Panc1 (cell line): ENCODE measurements around the gene DEDD. TPM values are rescaled to one million over a fixed set of nuclear protein-coding genes. Genes with fewer than 3 reads are reported as not detected.

ENCODE experiments used
- ATAC-seq: fragments of 200-7000 bp; cut with Tn5 transposase; 2 replicates; pipeline ENCODE4 v1.9.1; 2020; ENCODE audit warnings: mild to moderate bottlenecking, moderate library complexity
- BruUV-seq: library from RNA; stranded (reverse); fragments of 400-500 nt; replicated peaks from 2 replicates; lab custom pipeline; 2021; lab: Mats Ljungman, UMichigan
- CTCF ChIA-PET: fragments of 300-600 bp; sonication (Branson Sonifier 250); formaldehyde crosslinking; loops from one replicate; lab custom pipeline; 2022; ENCODE audit warnings: antibody characterized with exemption; lab: Charles Lee
- POLR2A ChIA-PET: fragments of 300-600 bp; sonication (Branson Sonifier 250); formaldehyde crosslinking; loops from one replicate; lab custom pipeline; 2022; ENCODE audit warnings: antibody characterized with exemption; lab: Charles Lee
- DNase-seq: peaks from one replicate; pipeline ENCODE4 v3.0.0-alpha.2; 2010; ENCODE audit warnings: low read depth, low spot score
- H3K27ac ChIP-seq: 2 replicates; pipeline ENCODE4 v1.5.1; 2011; ENCODE audit warnings: mild to moderate bottlenecking, low read length, inconsistent platforms
- H3K27me3 ChIP-seq: fragments of 200-500 bp; sonication (Bioruptor generic); 2 replicates; pipeline ENCODE4 v1.6.0; 2014; ENCODE audit warnings: low read length, inconsistent platforms; ENCODE audit not compliant: control insufficient read depth, insufficient read depth
- H3K36me3 ChIP-seq: fragments of 200-500 bp; sonication (Bioruptor generic); 2 replicates; pipeline ENCODE4 v1.5.1; 2014; ENCODE audit warnings: inconsistent platforms, mild to moderate bottlenecking, low read length, moderate library complexity; ENCODE audit not compliant: control insufficient read depth, insufficient read depth
- H3K4me1 ChIP-seq: 2 replicates; pipeline ENCODE4 v1.5.1; 2011; ENCODE audit warnings: inconsistent platforms, mild to moderate bottlenecking, low read length, moderate library complexity; ENCODE audit not compliant: control insufficient read depth, insufficient read depth
- H3K4me3 ChIP-seq, 2 experiments: 2 replicates each; pipeline ENCODE4 v1.5.1; 2011 to 2012; ENCODE audit warnings: low read depth in 2 of 2, low read length in 2 of 2, mild to moderate bottlenecking in 2 of 2, inconsistent platforms in 1 of 2, moderate library complexity in 1 of 2
- H3K9me3 ChIP-seq: fragments of 200-500 bp; sonication (Bioruptor generic); 2 replicates; pipeline ENCODE4 v1.5.1; 2014; ENCODE audit warnings: low read depth, mild to moderate bottlenecking, inconsistent platforms, low read length, moderate library complexity; ENCODE audit not compliant: control insufficient read depth, insufficient read depth
- POLR2AphosphoS5 ChIP-seq: IDR thresholded peaks from 2 replicates; pipeline ENCODE4 v1.6.1; 2012; ENCODE audit warnings: mild to moderate bottlenecking, low read depth, low read length, moderate library complexity
- SIN3A ChIP-seq: IDR thresholded peaks from 2 replicates; pipeline ENCODE4 v1.6.1; 2012; ENCODE audit warnings: low read depth, mild to moderate bottlenecking, low read length, moderate library complexity, borderline replicate concordance; ENCODE audit not compliant: insufficient read depth
- TCF7L2 ChIP-seq: IDR thresholded peaks from 2 replicates; pipeline ENCODE4 v1.6.1; 2011; ENCODE audit warnings: mild to moderate bottlenecking, low read depth, low read length, inconsistent platforms
- in situ Hi-C: cut with HindIII; loops from 2 replicates; pipeline ENCODE4 v1.10.0; 2016; ENCODE audit warnings: low sequenced_read_pairs, low pct_unique_long_range_greater_than_20kb
- intact Hi-C: fragments of 100-400 bp; cut with micrococcal nuclease; formaldehyde crosslinking; loops from one replicate; pipeline ENCODE4 v1.10.0; 2022; ENCODE audit not compliant: unreplicated experiment
- total RNA-seq: library from RNA; stranded (reverse); gene quantifications from one replicate; pipeline ENCODE4 v1.2.1, GENCODE V29; 2021; ENCODE audit not compliant: unreplicated experiment
- TF ChIP-seq, protein P1 (sequence below): fragments of 450-650 bp; IDR thresholded peaks from 2 replicates; pipeline ENCODE4 v1.5.1; 2017; ENCODE audit warnings: mild to moderate bottlenecking
- TF ChIP-seq, protein P2 (sequence below), 2 experiments: IDR thresholded peaks; 2 replicates each; pipeline ENCODE4 v1.6.1; 2011 to 2012; ENCODE audit warnings: low read depth in 2 of 2, control low read depth in 1 of 2, low read length in 1 of 2, mild to moderate bottlenecking in 1 of 2, moderate library complexity in 1 of 2; ENCODE audit not compliant: insufficient read depth in 1 of 2

The DEDD gene
- total RNA-seq, 1 experiment from 2014 or later = 42.5 TPM

- Histone ChIP-seq H3K36me3 (no peaks in the 10 kb centered on the region), H3K9me3 (no peaks in the 10 kb centered on the region), H3K4me1 (peaks cover 4% of the 10 kb centered on the region; the same call in 1 of the 2 replicates), H3K27ac (no peak overlapping the region), H3K27me3 (no peaks in the 10 kb centered on the region), H3K4me3 (no peak overlapping the region)
- intact Hi-C loops (no loop called here), in situ Hi-C loops (no loop called here)
- CTCF ChIA-PET = no interaction called here
- ATAC-seq (peak; percentile 65; the same call in 1 of the 2 replicates), DNase-seq (peak; percentile 73)
- BruUV-seq = no TSS peak
- TF ChIP-seq, protein P1, sequence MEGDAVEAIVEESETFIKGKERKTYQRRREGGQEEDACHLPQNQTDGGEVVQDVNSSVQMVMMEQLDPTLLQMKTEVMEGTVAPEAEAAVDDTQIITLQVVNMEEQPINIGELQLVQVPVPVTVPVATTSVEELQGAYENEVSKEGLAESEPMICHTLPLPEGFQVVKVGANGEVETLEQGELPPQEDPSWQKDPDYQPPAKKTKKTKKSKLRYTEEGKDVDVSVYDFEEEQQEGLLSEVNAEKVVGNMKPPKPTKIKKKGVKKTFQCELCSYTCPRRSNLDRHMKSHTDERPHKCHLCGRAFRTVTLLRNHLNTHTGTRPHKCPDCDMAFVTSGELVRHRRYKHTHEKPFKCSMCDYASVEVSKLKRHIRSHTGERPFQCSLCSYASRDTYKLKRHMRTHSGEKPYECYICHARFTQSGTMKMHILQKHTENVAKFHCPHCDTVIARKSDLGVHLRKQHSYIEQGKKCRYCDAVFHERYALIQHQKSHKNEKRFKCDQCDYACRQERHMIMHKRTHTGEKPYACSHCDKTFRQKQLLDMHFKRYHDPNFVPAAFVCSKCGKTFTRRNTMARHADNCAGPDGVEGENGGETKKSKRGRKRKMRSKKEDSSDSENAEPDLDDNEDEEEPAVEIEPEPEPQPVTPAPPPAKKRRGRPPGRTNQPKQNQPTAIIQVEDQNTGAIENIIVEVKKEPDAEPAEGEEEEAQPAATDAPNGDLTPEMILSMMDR = no peak
- TF ChIP-seq TCF7L2 (no peak), SIN3A (no peak), POLR2AphosphoS5 (no peak)
- TF ChIP-seq, protein P2, sequence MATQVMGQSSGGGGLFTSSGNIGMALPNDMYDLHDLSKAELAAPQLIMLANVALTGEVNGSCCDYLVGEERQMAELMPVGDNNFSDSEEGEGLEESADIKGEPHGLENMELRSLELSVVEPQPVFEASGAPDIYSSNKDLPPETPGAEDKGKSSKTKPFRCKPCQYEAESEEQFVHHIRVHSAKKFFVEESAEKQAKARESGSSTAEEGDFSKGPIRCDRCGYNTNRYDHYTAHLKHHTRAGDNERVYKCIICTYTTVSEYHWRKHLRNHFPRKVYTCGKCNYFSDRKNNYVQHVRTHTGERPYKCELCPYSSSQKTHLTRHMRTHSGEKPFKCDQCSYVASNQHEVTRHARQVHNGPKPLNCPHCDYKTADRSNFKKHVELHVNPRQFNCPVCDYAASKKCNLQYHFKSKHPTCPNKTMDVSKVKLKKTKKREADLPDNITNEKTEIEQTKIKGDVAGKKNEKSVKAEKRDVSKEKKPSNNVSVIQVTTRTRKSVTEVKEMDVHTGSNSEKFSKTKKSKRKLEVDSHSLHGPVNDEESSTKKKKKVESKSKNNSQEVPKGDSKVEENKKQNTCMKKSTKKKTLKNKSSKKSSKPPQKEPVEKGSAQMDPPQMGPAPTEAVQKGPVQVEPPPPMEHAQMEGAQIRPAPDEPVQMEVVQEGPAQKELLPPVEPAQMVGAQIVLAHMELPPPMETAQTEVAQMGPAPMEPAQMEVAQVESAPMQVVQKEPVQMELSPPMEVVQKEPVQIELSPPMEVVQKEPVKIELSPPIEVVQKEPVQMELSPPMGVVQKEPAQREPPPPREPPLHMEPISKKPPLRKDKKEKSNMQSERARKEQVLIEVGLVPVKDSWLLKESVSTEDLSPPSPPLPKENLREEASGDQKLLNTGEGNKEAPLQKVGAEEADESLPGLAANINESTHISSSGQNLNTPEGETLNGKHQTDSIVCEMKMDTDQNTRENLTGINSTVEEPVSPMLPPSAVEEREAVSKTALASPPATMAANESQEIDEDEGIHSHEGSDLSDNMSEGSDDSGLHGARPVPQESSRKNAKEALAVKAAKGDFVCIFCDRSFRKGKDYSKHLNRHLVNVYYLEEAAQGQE (IDR thresholded peaks at IDR 0.05; ENCODE audit: insufficient read depth in 1 of 2, low read depth in 2 of 2, low read length in 1 of 2) = no peak
- POLR2A ChIA-PET = no interaction called here
Measured at GRCh38 chr1:161082996-161083747, 49.3 kb downstream of the DEDD start.

DNA sequence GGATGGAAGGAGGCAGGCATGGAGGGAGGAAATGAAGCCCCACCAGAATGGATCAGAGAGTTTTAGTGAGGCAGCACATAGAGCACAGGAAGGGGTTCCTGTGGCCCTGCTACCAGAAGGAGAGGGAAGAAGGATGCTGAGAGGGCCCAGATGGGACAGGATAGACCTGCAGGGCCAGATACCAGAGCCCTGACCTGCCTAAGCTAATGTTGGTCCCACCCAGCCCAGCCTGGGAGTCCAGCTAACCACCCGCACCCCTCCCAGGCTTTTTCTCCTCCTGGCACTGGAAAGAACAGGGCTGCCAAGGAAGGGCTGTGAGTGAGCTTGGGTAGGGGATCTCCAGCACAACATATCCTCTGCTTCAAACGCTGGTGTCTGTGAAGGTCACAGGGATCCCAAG lies 50.0 kb downstream of the DEDD start:
- Histone ChIP-seq H3K4me1 (peaks cover 4% of the 10 kb centered on the region; the same call in 1 of the 2 replicates), H3K27ac (no peak overlapping the region), H3K4me3 (no peak overlapping the region), H3K9me3 (no peaks in the 10 kb centered on the region), H3K27me3 (no peaks in the 10 kb centered on the region), H3K36me3 (no peaks in the 10 kb centered on the region)
- no TSS peak for BruUV-seq
- ATAC-seq = no peak
- intact Hi-C loops = no loop called here
- CTCF ChIA-PET = no interaction called here
- no peak for DNase-seq
- POLR2A ChIA-PET = no interaction called here
- in situ Hi-C loops = no loop called here
- TF ChIP-seq TCF7L2 (no peak), SIN3A (no peak), POLR2AphosphoS5 (no peak)
- TF ChIP-seq, protein P1 = no peak
- TF ChIP-seq, protein P2 (IDR thresholded peaks at IDR 0.05; ENCODE audit: insufficient read depth in 1 of 2, low read depth in 2 of 2, low read length in 1 of 2) = no peak
